IMR-90 (cell line): ENCODE measurements around the gene PRKAG2. TPM values are rescaled to one million over a fixed set of nuclear protein-coding genes. Genes with fewer than 3 reads are reported as not detected.

Source experiments
- ATAC-seq: fragments of 200-7000 bp; cut with Tn5 transposase; 2 replicates; pipeline ENCODE4 v1.9.1; 2020; ENCODE audit warnings: low read depth, mild to moderate bottlenecking, moderate library complexity
- BruUV-seq: library from RNA; stranded (reverse); fragments of 400-500 nt; replicated peaks from 2 replicates; lab custom pipeline; 2021; lab: Mats Ljungman, UMichigan
- CTCF ChIA-PET: fragments of 300-600 bp; formaldehyde crosslinking; extraction: SDS; loops from one replicate; lab custom pipeline; 2021; ENCODE audit warnings: antibody characterized with exemption; lab: Yijun Ruan, JAX
- POLR2A ChIA-PET: fragments of 300-600 bp; sonication (Branson Sonifier 250); formaldehyde crosslinking; loops from one replicate; lab custom pipeline; 2022; ENCODE audit warnings: antibody characterized with exemption; ENCODE audit not compliant: unreplicated experiment; lab: Charles Lee
- DNase-seq: peaks from one replicate; pipeline ENCODE4 v3.0.0; 2013
- H2AFZ ChIP-seq: replicated peaks from 2 replicates; pipeline ENCODE3; 2013; ENCODE audit warnings: low read length, mild to moderate bottlenecking; ENCODE audit not compliant: poor library complexity
- H2AK5ac ChIP-seq: 2 replicates; pipeline ENCODE4 v1.6.1; 2013; ENCODE audit warnings: low read depth, low read length, inconsistent platforms
- H2AK9ac ChIP-seq: replicated peaks from 2 replicates; pipeline ENCODE3; 2013; ENCODE audit warnings: mild to moderate bottlenecking, low read depth, low read length, moderate library complexity; ENCODE audit not compliant: poor library complexity
- H2BK120ac ChIP-seq: 2 replicates; pipeline ENCODE4 v1.6.1; 2013; ENCODE audit warnings: low read depth, low read length, inconsistent platforms
- H2BK15ac ChIP-seq: 3 replicates; pipeline ENCODE4 v1.6.1; 2013; ENCODE audit warnings: low read depth, low read length, inconsistent platforms
- H2BK20ac ChIP-seq: 2 replicates; pipeline ENCODE4 v1.6.1; 2013; ENCODE audit warnings: low read depth, mild to moderate bottlenecking, inconsistent platforms, low read length, moderate library complexity
- H2BK5ac ChIP-seq: 2 replicates; pipeline ENCODE4 v1.6.1; 2013; ENCODE audit warnings: mild to moderate bottlenecking, low read depth, low read length, inconsistent platforms; ENCODE audit not compliant: poor library complexity, severe bottlenecking
- H3K14ac ChIP-seq: replicated peaks from 2 replicates; pipeline ENCODE4 v1.6.1; 2013; ENCODE audit warnings: low read depth, low read length, inconsistent platforms
- H3K18ac ChIP-seq: 2 replicates; pipeline ENCODE4 v1.6.1; 2013; ENCODE audit warnings: low read depth, low read length, control low read depth
- H3K23ac ChIP-seq: 2 replicates; pipeline ENCODE4 v1.6.1; 2013; ENCODE audit warnings: low read depth, low read length, inconsistent platforms
- H3K27ac ChIP-seq: 2 replicates; pipeline ENCODE4 v1.5.1; 2013; ENCODE audit warnings: mild to moderate bottlenecking, control low read depth, low read length; ENCODE audit not compliant: insufficient read depth
- H3K27me3 ChIP-seq: 2 replicates; pipeline ENCODE4 v1.6.1; 2013; ENCODE audit warnings: low read length; ENCODE audit not compliant: control insufficient read depth, insufficient read depth
- H3K36me3 ChIP-seq: 2 replicates; pipeline ENCODE4 v1.6.1; 2013; ENCODE audit warnings: low read length, mixed read lengths; ENCODE audit not compliant: control insufficient read depth, insufficient read depth
- H3K4ac ChIP-seq: 2 replicates; pipeline ENCODE4 v1.6.1; 2013; ENCODE audit warnings: low read depth, low read length, inconsistent platforms
- H3K4me1 ChIP-seq: 2 replicates; pipeline ENCODE4 v1.6.1; 2013; ENCODE audit warnings: low read length, mixed read lengths; ENCODE audit not compliant: control insufficient read depth, insufficient read depth
- H3K4me2 ChIP-seq: 2 replicates; pipeline ENCODE4 v1.6.1; 2013; ENCODE audit warnings: low read depth, mild to moderate bottlenecking, control low read depth, low read length, moderate library complexity
- H3K4me3 ChIP-seq: 2 replicates; pipeline ENCODE4 v1.5.1; 2013; ENCODE audit warnings: low read depth, mild to moderate bottlenecking, control low read depth, low read length, moderate library complexity; ENCODE audit not compliant: insufficient read depth
- H3K56ac ChIP-seq: 2 replicates; pipeline ENCODE4 v1.6.1; 2013; ENCODE audit warnings: low read length, inconsistent platforms; ENCODE audit not compliant: insufficient read depth; ENCODE audit errors: extremely low read depth
- H3K79me1 ChIP-seq, 2 experiments: 2 replicates each; pipeline ENCODE4 v1.6.1; 2013; ENCODE audit warnings: low read length in 2 of 2, inconsistent platforms in 1 of 2, low read depth in 1 of 2
- H3K9ac ChIP-seq: 2 replicates; pipeline ENCODE4 v1.6.1; 2013; ENCODE audit warnings: low read depth, low read length, control low read depth
- H3K9me1 ChIP-seq: 2 replicates; pipeline ENCODE4 v1.6.1; 2013; ENCODE audit warnings: low read length, inconsistent platforms; ENCODE audit not compliant: insufficient read depth
- H3K9me3 ChIP-seq: 2 replicates; pipeline ENCODE4 v1.6.1; 2013; ENCODE audit warnings: low read length; ENCODE audit not compliant: control insufficient read depth, insufficient read depth
- H4K20me1 ChIP-seq: 2 replicates; pipeline ENCODE4 v1.6.1; 2013; ENCODE audit warnings: low read length, inconsistent platforms; ENCODE audit not compliant: insufficient read depth
- H4K5ac ChIP-seq: 2 replicates; pipeline ENCODE4 v1.6.1; 2013; ENCODE audit warnings: mild to moderate bottlenecking, low read depth, low read length, control low read depth
- H4K8ac ChIP-seq, 2 experiments: 2 replicates each; pipeline ENCODE4 v1.6.1; 2013; ENCODE audit warnings: low read depth in 2 of 2, low read length in 2 of 2, control low read depth in 1 of 2, inconsistent platforms in 1 of 2
- H4K91ac ChIP-seq: 2 replicates; pipeline ENCODE4 v1.6.1; 2013; ENCODE audit warnings: low read depth, low read length, inconsistent platforms; ENCODE audit not compliant: insufficient read depth
- NFE2L2 ChIP-seq: fragments of 150-350 bp; IDR thresholded peaks from 2 replicates; pipeline ENCODE4 v1.6.1; 2016; ENCODE audit warnings: low read depth, mild to moderate bottlenecking, low read length
- WGBS, 2 experiments: methylation state at CpG; one replicate each; pipeline versions ENCODE4 v1.1.5 to v1.1.7; 2013; ENCODE audit warnings: missing lambda C conversion rate in 2 of 2; ENCODE audit not compliant: insufficient read length in 1 of 2; ENCODE audit errors: extremely low coverage in 2 of 2; 5-methylcytosine and 5-hydroxymethylcytosine counted together
- dilution Hi-C: fragments of 300-500 bp; cut with HindIII; formaldehyde crosslinking; loops from one replicate; pipeline ENCODE4 v1.14.3; 2018; ENCODE audit warnings: low sequenced_read_pairs; ENCODE audit not compliant: unreplicated experiment
- in situ Hi-C: fragments of 300-500 bp; cut with MboI; formaldehyde crosslinking; loops from 3 replicates; pipeline ENCODE4 v1.14.3; 2019; ENCODE audit warnings: low sequenced_read_pairs, inconsistent platforms, mixed read lengths
- intact Hi-C: fragments of 100-400 bp; cut with micrococcal nuclease; formaldehyde crosslinking; loops from 2 replicates; pipeline ENCODE4 v1.10.0; 2022
- polyA plus RNA-seq, 3 experiments: library from polyadenylated mRNA; depleted of rRNA; stranded (reverse); fragments of >200 nt; gene quantifications; 2 replicates each; pipeline ENCODE4 v1.2.3, GENCODE V29; 2012; ENCODE audit warnings: low replicate concordance in 1 of 3
- total RNA-seq: library from RNA; depleted of rRNA; stranded (reverse); fragments of >200 nt; gene quantifications from 2 replicates; pipeline ENCODE4 v1.2.3, GENCODE V29; 2012
- TF ChIP-seq, protein P1 (sequence below): fragments of 150-350 bp; IDR thresholded peaks from 2 replicates; pipeline ENCODE4 v1.6.1; 2016; ENCODE audit warnings: low read depth, mild to moderate bottlenecking, low read length, moderate library complexity, borderline replicate concordance

The PRKAG2 gene
- total and polyA plus RNA-seq, 2 of the 4 experiments (the other 2 are of a cell fraction) = 15.4 to 21.6 TPM

- H2BK15ac ChIP-seq = no peak overlapping the region
- H4K5ac ChIP-seq = no peak overlapping the region
- H3K56ac ChIP-seq = no peak overlapping the region
- H4K91ac ChIP-seq = no peak overlapping the region
- no TSS peak for BruUV-seq
- no peak overlapping the region for H2BK20ac ChIP-seq
- H3K9me3 ChIP-seq = no peaks in the 10 kb centered on the region
- no peak overlapping the region for H3K4me2 ChIP-seq
- no peak overlapping the region for H2BK120ac ChIP-seq
- peaks cover 19% of the 10 kb centered on the region for H3K9me1 ChIP-seq
- no peak overlapping the region for H3K14ac ChIP-seq
- no peak overlapping the region for H2BK5ac ChIP-seq
- in situ Hi-C loops (no loop called here), intact Hi-C loops (no loop called here), dilution Hi-C loops (no loop called here)
- POLR2A ChIA-PET = no interaction called here
- H2AK9ac ChIP-seq = no peak overlapping the region
- H3K36me3 ChIP-seq = 0 out of 2 replicates have a peak, but pooled peaks cover 1% of the 10 kb centered on the region
- H3K4me3 ChIP-seq = no peak overlapping the region
- H3K79me1 ChIP-seq = peaks cover 13 to 57% of the 10 kb centered on the region in 2 experiments
- DNase-seq (no peak), ATAC-seq (no peak)
- H3K27ac ChIP-seq = no peak overlapping the region
- no peak overlapping the region for H3K9ac ChIP-seq
- no peak overlapping the region for H2AFZ ChIP-seq
- H3K18ac ChIP-seq = 0 out of 2 replicates have a peak overlapping the region, but pooled peaks have one; percentile 34
- CTCF ChIA-PET = no interaction called here
- WGBS, 2 experiments = 40% methylated on average over 1 of the region's 3 CpGs; no CpG with 5 or more reads in 1 of the 2 experiments
- no peaks in the 10 kb centered on the region for H3K27me3 ChIP-seq
- no peak overlapping the region; a peak in 1 of 4 replicates for H4K8ac ChIP-seq
- H3K4ac ChIP-seq = no peak overlapping the region
- peaks cover 24% of the 10 kb centered on the region for H3K4me1 ChIP-seq
- H4K20me1 ChIP-seq = no peaks in the 10 kb centered on the region
- TF ChIP-seq, protein P1, sequence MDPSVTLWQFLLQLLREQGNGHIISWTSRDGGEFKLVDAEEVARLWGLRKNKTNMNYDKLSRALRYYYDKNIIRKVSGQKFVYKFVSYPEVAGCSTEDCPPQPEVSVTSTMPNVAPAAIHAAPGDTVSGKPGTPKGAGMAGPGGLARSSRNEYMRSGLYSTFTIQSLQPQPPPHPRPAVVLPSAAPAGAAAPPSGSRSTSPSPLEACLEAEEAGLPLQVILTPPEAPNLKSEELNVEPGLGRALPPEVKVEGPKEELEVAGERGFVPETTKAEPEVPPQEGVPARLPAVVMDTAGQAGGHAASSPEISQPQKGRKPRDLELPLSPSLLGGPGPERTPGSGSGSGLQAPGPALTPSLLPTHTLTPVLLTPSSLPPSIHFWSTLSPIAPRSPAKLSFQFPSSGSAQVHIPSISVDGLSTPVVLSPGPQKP = no peak
- no peak for TF ChIP-seq NFE2L2
- no peak overlapping the region for H2AK5ac ChIP-seq
- H3K23ac ChIP-seq = no peak overlapping the region; the same call in 1 of the 2 replicates
These were observed 281.1 kb downstream of the PRKAG2 start for GRCh38 chr7:151595702-151596350.
